DND-41 (cell line): ENCODE measurements around the gene DNAJB1.

Experiments
- ATAC-seq: fragments of 200-7000 bp; cut with Tn5 transposase; 3 replicates; pipeline ENCODE4 v1.9.1; 2021; ENCODE audit warnings: low read depth; ENCODE audit not compliant: insufficient read depth
- DNase-seq: peaks from one replicate; pipeline ENCODE4 v3.0.0-alpha.2; 2020
- H2AFZ ChIP-seq: 2 replicates; pipeline ENCODE4 v1.6.0; 2012; ENCODE audit warnings: low read depth, low read length
- H3K27ac ChIP-seq: 2 replicates; pipeline ENCODE4 v1.5.1; 2012; ENCODE audit warnings: low read length, inconsistent platforms
- H3K27me3 ChIP-seq: fragments of 200-600 bp; sonication (generic); 2 replicates; pipeline ENCODE4 v1.6.0; 2012; ENCODE audit warnings: low read length, mild to moderate bottlenecking, inconsistent platforms; ENCODE audit not compliant: insufficient read depth, poor library complexity
- H3K36me3 ChIP-seq: 2 replicates; pipeline ENCODE4 v1.5.1; 2012; ENCODE audit warnings: low read length, inconsistent platforms; ENCODE audit not compliant: insufficient read depth
- H3K4me1 ChIP-seq: 2 replicates; pipeline ENCODE4 v1.5.1; 2012; ENCODE audit warnings: mild to moderate bottlenecking, low read length; ENCODE audit not compliant: insufficient read depth
- H3K4me2 ChIP-seq: 2 replicates; pipeline ENCODE4 v1.6.0; 2012; ENCODE audit warnings: mild to moderate bottlenecking, moderate library complexity, low read length, inconsistent platforms; ENCODE audit not compliant: insufficient read depth
- H3K4me3 ChIP-seq, 2 experiments: fragments of 200-600 bp in 1 of 2; shearing (Covaris generic) in 1 of 2; 2 replicates each; pipeline ENCODE4 v1.5.1; 2012 to 2016; ENCODE audit warnings: inconsistent platforms in 2 of 2, low read length in 2 of 2, mild to moderate bottlenecking in 2 of 2, low read depth in 1 of 2, moderate library complexity in 1 of 2
- H3K79me2 ChIP-seq: 2 replicates; pipeline ENCODE4 v1.6.0; 2012; ENCODE audit warnings: low read length, inconsistent platforms; ENCODE audit not compliant: insufficient read depth
- H3K9ac ChIP-seq: 2 replicates; pipeline ENCODE4 v1.6.0; 2012; ENCODE audit warnings: low read depth, mild to moderate bottlenecking, inconsistent platforms, low read length, moderate library complexity
- H3K9me3 ChIP-seq: 2 replicates; pipeline ENCODE4 v1.5.1; 2012; ENCODE audit warnings: low read length, moderate library complexity, mild to moderate bottlenecking, inconsistent platforms; ENCODE audit not compliant: insufficient read depth, severe bottlenecking
- H4K20me1 ChIP-seq: 2 replicates; pipeline ENCODE4 v1.6.0; 2012; ENCODE audit warnings: low read length; ENCODE audit not compliant: insufficient read depth
- CTCF ChIP-seq: IDR thresholded peaks from 2 replicates; pipeline ENCODE4 v1.5.1; 2012; ENCODE audit warnings: borderline replicate concordance, low read length, moderate library complexity, mild to moderate bottlenecking; ENCODE audit not compliant: poor library complexity, severe bottlenecking; ENCODE audit errors: extremely low read depth
- EZH2 ChIP-seq: IDR thresholded peaks from 3 replicates; pipeline ENCODE4 v1.6.1; 2012; ENCODE audit warnings: borderline replicate concordance, low read depth, mild to moderate bottlenecking, moderate library complexity, low read length, inconsistent platforms; ENCODE audit not compliant: severe bottlenecking

Gene DNAJB1

GRCh38 chr19:14517840-14518505 is at the start of gene DNAJB1:
TSS of gene DNAJB1 (minus strand) at chr19:14518397. CDS start at chr19:14518349, 48 bp downstream.
- Histone ChIP-seq H3K4me1 (peaks cover 44% of the 10 kb centered on the region), H3K4me3 (peak within 1 kb of the TSS; percentile 85 to 92), H3K9ac (peak within 1 kb of the TSS; percentile 89), H3K4me2 (peak within 1 kb of the TSS; percentile 98), H3K27ac (peak within 1 kb of the TSS; percentile 96), H3K9me3 (no peaks in the 10 kb centered on the region), H3K79me2 (peaks cover 37% of the 10 kb centered on the region), H4K20me1 (peaks cover 40% of the 10 kb centered on the region), H2AFZ (peak within 1 kb of the TSS; percentile 95), H3K36me3 (peaks cover 35% of the 10 kb centered on the region), H3K27me3 (no peaks in the 10 kb centered on the region)
- peak; percentile 19 for TF ChIP-seq CTCF
- TF ChIP-seq EZH2, result no peak
- ATAC-seq (peak; percentile 72), DNase-seq (no peak)

GRCh38 chr19:14567079-14567478 is 48.9 kb upstream of the DNAJB1 start:
- no peak for ATAC-seq
- Histone ChIP-seq H3K27ac (no peak overlapping the region), H2AFZ (no peak overlapping the region), H3K36me3 (peaks cover 54% of the 10 kb centered on the region), H3K9ac (no peak overlapping the region), H3K9me3 (no peaks in the 10 kb centered on the region), H3K4me3 (no peak overlapping the region), H3K4me2 (no peak overlapping the region), H3K27me3 (no peaks in the 10 kb centered on the region), H3K4me1 (peaks cover 28% of the 10 kb centered on the region), H3K79me2 (peaks cover 39% of the 10 kb centered on the region), H4K20me1 (peaks cover 47% of the 10 kb centered on the region)
- DNase-seq, result no peak
- TF ChIP-seq EZH2 (no peak), CTCF (no peak)

- H4K20me1 ChIP-seq, result peaks cover 51% of the 10 kb centered on the region
- H3K9ac ChIP-seq, result no peak overlapping the region
- no peak overlapping the region for H3K4me2 ChIP-seq
- ATAC-seq (no peak), DNase-seq (no peak)
- H2AFZ ChIP-seq, result no peak overlapping the region
- H3K79me2 ChIP-seq, result peaks cover 41% of the 10 kb centered on the region
- no peaks in the 10 kb centered on the region for H3K27me3 ChIP-seq
- H3K4me3 ChIP-seq, result no peak overlapping the region
- H3K4me1 ChIP-seq, result peaks cover 27% of the 10 kb centered on the region
- no peak overlapping the region for H3K27ac ChIP-seq
- peaks cover 54% of the 10 kb centered on the region for H3K36me3 ChIP-seq
- no peaks in the 10 kb centered on the region for H3K9me3 ChIP-seq
- TF ChIP-seq CTCF (no peak), EZH2 (no peak)
Measured at GRCh38 chr19:14566712-14567077, 48.5 kb upstream of the DNAJB1 start.
